HepG2 (cell line): ENCODE data around the gene HADHA. TPM values are rescaled to one million over a fixed set of nuclear protein-coding genes. Genes with fewer than 3 reads are reported as not detected.

Experiments used
- ASH2L ChIP-seq: fragments of 300-600, 200-600 bp; sonication (generic); IDR thresholded peaks from 2 replicates; pipeline ENCODE4 v1.7.0; 2017; ENCODE audit warnings: low read depth, mild to moderate bottlenecking, moderate library complexity, mixed read lengths, low read length; ENCODE audit not compliant: insufficient read length
- ELF3 ChIP-seq: IDR thresholded peaks from 2 replicates; pipeline ENCODE4 v1.6.1; 2016; ENCODE audit warnings: missing genetic modification reagents, missing compliant biosample characterization
- FOXK1 ChIP-seq: sonication (generic); formaldehyde crosslinking; IDR thresholded peaks from 2 replicates; pipeline ENCODE4 v1.4.0; 2020; ENCODE audit warnings: low read depth, missing genetic modification reagents, borderline replicate concordance
- MBD4 ChIP-seq: IDR thresholded peaks from 2 replicates; pipeline ENCODE4 v1.6.1; 2012; ENCODE audit warnings: low read length, inconsistent platforms, borderline replicate concordance
- NFE2L1 ChIP-seq: sonication (generic); formaldehyde crosslinking; IDR thresholded peaks from 2 replicates; pipeline ENCODE4 v1.4.0; 2020; ENCODE audit warnings: missing genetic modification reagents, mild to moderate bottlenecking, borderline replicate concordance
- RXRB ChIP-seq: IDR thresholded peaks from 2 replicates; pipeline ENCODE4 v1.6.1; 2016; ENCODE audit warnings: borderline replicate concordance, missing genetic modification reagents, missing compliant biosample characterization
- TOE1 ChIP-seq: sonication (generic); formaldehyde crosslinking; IDR thresholded peaks from 2 replicates; pipeline ENCODE4 v1.4.0; 2020; ENCODE audit warnings: mild to moderate bottlenecking, missing genetic modification reagents
- ZFAT ChIP-seq: sonication (generic); formaldehyde crosslinking; conservative IDR thresholded peaks from 2 replicates; pipeline ENCODE4 v1.8.1; 2023; ENCODE audit warnings: missing genetic modification reagents, inconsistent platforms
- ZNF263 ChIP-seq: sonication (generic); formaldehyde crosslinking; IDR thresholded peaks from 2 replicates; pipeline ENCODE4 v1.4.0; 2020; ENCODE audit warnings: missing genetic modification reagents
- ZNF3 ChIP-seq: IDR thresholded peaks from 2 replicates; pipeline ENCODE4 v1.7.0; 2017; ENCODE audit warnings: inconsistent platforms
- ZNF850 ChIP-seq: sonication (generic); formaldehyde crosslinking; conservative IDR thresholded peaks from 2 replicates; pipeline ENCODE4 v1.9.0; 2021; ENCODE audit warnings: mild to moderate bottlenecking, missing genetic modification reagents
- ZSCAN31 ChIP-seq: sonication (generic); formaldehyde crosslinking; IDR thresholded peaks from 2 replicates; pipeline ENCODE4 v1.5.0; 2020; ENCODE audit warnings: low read depth, mild to moderate bottlenecking, missing genetic modification reagents
- polyA plus RNA-seq, 8 experiments: library from polyadenylated mRNA; depleted of rRNA in 3 of 8; stranded (reverse) in 7 of 8; unstranded in 1 of 8; fragments of >200 nt; fragmentation: Illumina TruSeq in 4 of 8; extraction: Trizol in 4 of 8; gene quantifications; 2 replicates each; pipeline versions ENCODE4 v1.2.1 to v1.2.3, GENCODE V29; 2011 to 2016; ENCODE audit warnings: low read depth in 4 of 8, missing spikeins in 1 of 8, mixed read lengths in 1 of 8; ENCODE audit not compliant: insufficient read depth in 1 of 8
- total RNA-seq, 5 experiments: library from RNA; depleted of rRNA; stranded (reverse); fragments of >200 nt; fragmentation: Illumina TruSeq; extraction: Trizol; gene quantifications; 2 replicates each; pipeline ENCODE4 v1.2.3, GENCODE V29; 2016; ENCODE audit warnings: low read depth in 1 of 5
- TF ChIP-seq, protein P1 (sequence below): sonication (generic); formaldehyde crosslinking; IDR thresholded peaks from 2 replicates; pipeline ENCODE4 v1.4.0; 2020; ENCODE audit warnings: missing genetic modification reagents
- TF ChIP-seq, protein P2 (sequence below): sonication (generic); formaldehyde crosslinking; IDR thresholded peaks from 2 replicates; pipeline ENCODE4 v1.4.0; 2020; ENCODE audit warnings: mild to moderate bottlenecking, missing genetic modification reagents
- TF ChIP-seq, protein P3 (sequence below): sonication (generic); formaldehyde crosslinking; IDR thresholded peaks from 2 replicates; pipeline ENCODE4 v1.4.0; 2020; ENCODE audit warnings: missing genetic modification reagents
- TF ChIP-seq, protein P4 (sequence below): sonication (generic); formaldehyde crosslinking; IDR thresholded peaks from 2 replicates; pipeline ENCODE4 v1.5.1; 2020; ENCODE audit warnings: missing genetic modification reagents, mild to moderate bottlenecking, borderline replicate concordance
- TF ChIP-seq, protein P5 (sequence below): sonication (generic); formaldehyde crosslinking; conservative IDR thresholded peaks from 2 replicates; pipeline ENCODE4 v1.4.0; 2020; ENCODE audit warnings: mild to moderate bottlenecking, missing genetic modification reagents, moderate library complexity

HADHA gene
- total and polyA plus RNA-seq, 2 of the 13 experiments (the other 11 are each of a cell fraction or from before 2014, with no cell fraction given): 102 to 270 TPM

DNA sequence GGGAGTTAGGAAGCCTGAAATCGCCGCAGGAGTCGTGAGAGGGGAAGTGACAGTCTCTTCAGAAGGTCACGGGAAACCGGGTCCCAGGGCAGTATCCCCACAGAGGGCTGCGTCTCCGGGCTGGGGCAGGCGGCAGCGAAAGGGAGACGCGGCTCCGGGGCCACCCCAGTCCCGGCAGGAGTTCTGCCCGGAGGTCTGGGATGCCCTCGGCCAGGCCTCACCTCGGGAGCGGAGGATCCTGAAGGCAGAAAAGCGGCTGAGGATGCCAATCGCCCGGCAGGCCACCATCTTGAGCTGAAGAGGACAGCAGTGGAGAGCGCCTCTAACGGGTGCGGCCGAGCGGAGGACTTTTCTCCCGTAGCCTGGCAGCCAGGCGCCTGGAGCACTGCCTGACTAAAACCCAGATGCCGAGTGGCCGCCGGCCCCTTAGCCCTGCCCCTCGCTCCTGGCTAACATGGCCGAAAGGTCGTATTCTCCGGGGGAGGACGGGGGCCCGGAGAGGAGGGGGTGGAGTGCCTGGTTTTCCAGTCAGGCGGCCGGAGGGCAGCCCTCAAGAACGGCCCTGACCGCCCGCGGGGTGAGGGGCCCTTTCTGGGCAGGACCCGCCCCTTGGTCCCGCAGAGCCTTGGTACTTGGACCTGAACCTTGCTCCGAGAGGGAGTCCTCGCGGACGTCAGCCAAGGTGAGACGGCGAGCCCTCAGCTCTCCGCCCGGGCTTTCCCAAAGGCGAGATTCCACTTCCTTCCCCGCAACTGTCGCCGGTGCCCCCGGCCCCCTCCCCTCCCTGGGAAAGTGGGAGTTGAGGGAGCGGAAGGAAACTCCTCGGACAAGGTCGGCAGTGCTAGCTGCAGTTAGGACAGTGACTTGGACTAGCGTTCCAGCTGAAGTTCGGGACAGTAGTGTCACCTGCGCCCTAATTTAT is at the start of gene HADHA, which contains the start of gene HADHB (continued):
- TF ChIP-seq, protein P1, sequence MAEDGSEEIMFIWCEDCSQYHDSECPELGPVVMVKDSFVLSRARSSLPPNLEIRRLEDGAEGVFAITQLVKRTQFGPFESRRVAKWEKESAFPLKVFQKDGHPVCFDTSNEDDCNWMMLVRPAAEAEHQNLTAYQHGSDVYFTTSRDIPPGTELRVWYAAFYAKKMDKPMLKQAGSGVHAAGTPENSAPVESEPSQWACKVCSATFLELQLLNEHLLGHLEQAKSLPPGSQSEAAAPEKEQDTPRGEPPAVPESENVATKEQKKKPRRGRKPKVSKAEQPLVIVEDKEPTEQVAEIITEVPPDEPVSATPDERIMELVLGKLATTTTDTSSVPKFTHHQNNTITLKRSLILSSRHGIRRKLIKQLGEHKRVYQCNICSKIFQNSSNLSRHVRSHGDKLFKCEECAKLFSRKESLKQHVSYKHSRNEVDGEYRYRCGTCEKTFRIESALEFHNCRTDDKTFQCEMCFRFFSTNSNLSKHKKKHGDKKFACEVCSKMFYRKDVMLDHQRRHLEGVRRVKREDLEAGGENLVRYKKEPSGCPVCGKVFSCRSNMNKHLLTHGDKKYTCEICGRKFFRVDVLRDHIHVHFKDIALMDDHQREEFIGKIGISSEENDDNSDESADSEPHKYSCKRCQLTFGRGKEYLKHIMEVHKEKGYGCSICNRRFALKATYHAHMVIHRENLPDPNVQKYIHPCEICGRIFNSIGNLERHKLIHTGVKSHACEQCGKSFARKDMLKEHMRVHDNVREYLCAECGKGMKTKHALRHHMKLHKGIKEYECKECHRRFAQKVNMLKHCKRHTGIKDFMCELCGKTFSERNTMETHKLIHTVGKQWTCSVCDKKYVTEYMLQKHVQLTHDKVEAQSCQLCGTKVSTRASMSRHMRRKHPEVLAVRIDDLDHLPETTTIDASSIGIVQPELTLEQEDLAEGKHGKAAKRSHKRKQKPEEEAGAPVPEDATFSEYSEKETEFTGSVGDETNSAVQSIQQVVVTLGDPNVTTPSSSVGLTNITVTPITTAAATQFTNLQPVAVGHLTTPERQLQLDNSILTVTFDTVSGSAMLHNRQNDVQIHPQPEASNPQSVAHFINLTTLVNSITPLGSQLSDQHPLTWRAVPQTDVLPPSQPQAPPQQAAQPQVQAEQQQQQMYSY (CRISPR knock-in tag): peak; percentile 27; the same call in 1 of the 2 replicates
- TF ChIP-seq FOXK1 (CRISPR knock-in tag) (peak; percentile 36; the same call in 1 of the 2 replicates), RXRB (CRISPR knock-in tag) (peak; percentile 94), ASH2L (peak; percentile 95), ZSCAN31 (CRISPR knock-in tag) (peak; percentile 17; the same call in 1 of the 2 replicates), NFE2L1 (peak; percentile 23; the same call in 1 of the 2 replicates), ZNF850 (CRISPR knock-in tag) (peak; percentile 91; the same call in 1 of the 2 replicates), ELF3 (CRISPR knock-in tag) (peak; percentile 81), ZNF3 (CRISPR knock-in tag) (no peak; the same call in 1 of the 2 replicates), ZFAT (CRISPR knock-in tag) (no peak), ZNF263 (CRISPR knock-in tag) (peak; percentile 94), TOE1 (CRISPR knock-in tag) (0 out of 2 replicates have a peak, but pooled peaks have one; percentile 34), MBD4 (no peak)
- TF ChIP-seq, protein P2, sequence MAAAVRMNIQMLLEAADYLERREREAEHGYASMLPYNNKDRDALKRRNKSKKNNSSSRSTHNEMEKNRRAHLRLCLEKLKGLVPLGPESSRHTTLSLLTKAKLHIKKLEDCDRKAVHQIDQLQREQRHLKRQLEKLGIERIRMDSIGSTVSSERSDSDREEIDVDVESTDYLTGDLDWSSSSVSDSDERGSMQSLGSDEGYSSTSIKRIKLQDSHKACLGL: peak; percentile 77; the same call in 1 of the 2 replicates
- TF ChIP-seq, protein P3, sequence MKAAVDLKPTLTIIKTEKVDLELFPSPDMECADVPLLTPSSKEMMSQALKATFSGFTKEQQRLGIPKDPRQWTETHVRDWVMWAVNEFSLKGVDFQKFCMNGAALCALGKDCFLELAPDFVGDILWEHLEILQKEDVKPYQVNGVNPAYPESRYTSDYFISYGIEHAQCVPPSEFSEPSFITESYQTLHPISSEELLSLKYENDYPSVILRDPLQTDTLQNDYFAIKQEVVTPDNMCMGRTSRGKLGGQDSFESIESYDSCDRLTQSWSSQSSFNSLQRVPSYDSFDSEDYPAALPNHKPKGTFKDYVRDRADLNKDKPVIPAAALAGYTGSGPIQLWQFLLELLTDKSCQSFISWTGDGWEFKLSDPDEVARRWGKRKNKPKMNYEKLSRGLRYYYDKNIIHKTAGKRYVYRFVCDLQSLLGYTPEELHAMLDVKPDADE (CRISPR knock-in tag): peak; percentile 93
- TF ChIP-seq, protein P4, sequence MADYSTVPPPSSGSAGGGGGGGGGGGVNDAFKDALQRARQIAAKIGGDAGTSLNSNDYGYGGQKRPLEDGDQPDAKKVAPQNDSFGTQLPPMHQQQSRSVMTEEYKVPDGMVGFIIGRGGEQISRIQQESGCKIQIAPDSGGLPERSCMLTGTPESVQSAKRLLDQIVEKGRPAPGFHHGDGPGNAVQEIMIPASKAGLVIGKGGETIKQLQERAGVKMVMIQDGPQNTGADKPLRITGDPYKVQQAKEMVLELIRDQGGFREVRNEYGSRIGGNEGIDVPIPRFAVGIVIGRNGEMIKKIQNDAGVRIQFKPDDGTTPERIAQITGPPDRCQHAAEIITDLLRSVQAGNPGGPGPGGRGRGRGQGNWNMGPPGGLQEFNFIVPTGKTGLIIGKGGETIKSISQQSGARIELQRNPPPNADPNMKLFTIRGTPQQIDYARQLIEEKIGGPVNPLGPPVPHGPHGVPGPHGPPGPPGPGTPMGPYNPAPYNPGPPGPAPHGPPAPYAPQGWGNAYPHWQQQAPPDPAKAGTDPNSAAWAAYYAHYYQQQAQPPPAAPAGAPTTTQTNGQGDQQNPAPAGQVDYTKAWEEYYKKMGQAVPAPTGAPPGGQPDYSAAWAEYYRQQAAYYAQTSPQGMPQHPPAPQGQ (CRISPR knock-in tag): no peak
- TF ChIP-seq, protein P5, sequence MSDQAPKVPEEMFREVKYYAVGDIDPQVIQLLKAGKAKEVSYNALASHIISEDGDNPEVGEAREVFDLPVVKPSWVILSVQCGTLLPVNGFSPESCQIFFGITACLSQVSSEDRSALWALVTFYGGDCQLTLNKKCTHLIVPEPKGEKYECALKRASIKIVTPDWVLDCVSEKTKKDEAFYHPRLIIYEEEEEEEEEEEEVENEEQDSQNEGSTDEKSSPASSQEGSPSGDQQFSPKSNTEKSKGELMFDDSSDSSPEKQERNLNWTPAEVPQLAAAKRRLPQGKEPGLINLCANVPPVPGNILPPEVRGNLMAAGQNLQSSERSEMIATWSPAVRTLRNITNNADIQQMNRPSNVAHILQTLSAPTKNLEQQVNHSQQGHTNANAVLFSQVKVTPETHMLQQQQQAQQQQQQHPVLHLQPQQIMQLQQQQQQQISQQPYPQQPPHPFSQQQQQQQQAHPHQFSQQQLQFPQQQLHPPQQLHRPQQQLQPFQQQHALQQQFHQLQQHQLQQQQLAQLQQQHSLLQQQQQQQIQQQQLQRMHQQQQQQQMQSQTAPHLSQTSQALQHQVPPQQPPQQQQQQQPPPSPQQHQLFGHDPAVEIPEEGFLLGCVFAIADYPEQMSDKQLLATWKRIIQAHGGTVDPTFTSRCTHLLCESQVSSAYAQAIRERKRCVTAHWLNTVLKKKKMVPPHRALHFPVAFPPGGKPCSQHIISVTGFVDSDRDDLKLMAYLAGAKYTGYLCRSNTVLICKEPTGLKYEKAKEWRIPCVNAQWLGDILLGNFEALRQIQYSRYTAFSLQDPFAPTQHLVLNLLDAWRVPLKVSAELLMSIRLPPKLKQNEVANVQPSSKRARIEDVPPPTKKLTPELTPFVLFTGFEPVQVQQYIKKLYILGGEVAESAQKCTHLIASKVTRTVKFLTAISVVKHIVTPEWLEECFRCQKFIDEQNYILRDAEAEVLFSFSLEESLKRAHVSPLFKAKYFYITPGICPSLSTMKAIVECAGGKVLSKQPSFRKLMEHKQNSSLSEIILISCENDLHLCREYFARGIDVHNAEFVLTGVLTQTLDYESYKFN (CRISPR knock-in tag): peak; percentile 85
